ENCODE data around the gene VAV3. TPM values are rescaled to one million over a fixed set of nuclear protein-coding genes. Genes with fewer than 3 reads are reported as not detected.

Gene VAV3
- total and polyA plus RNA-seq, 2 donors, result 3.8 to 24.2 TPM

Small RNAs within 50 kb of the gene (small RNA-seq; reads per million reads assigned to genes)
- not detected for gene MIR7852

Other genes starting within 250 kb of the VAV3 start
- gene SLC25A24, start 235.2 kb upstream of the VAV3 start, total RNA-seq, result 71.3 TPM
- 18.2 TPM for gene SLC25A24, start 235.2 kb upstream of the VAV3 start, polyA plus RNA-seq

Data from urinary bladder (tissue), 2 donors.